ENCODE measurements around the gene CFL1.

- TF ChIP-seq, protein P1, sequence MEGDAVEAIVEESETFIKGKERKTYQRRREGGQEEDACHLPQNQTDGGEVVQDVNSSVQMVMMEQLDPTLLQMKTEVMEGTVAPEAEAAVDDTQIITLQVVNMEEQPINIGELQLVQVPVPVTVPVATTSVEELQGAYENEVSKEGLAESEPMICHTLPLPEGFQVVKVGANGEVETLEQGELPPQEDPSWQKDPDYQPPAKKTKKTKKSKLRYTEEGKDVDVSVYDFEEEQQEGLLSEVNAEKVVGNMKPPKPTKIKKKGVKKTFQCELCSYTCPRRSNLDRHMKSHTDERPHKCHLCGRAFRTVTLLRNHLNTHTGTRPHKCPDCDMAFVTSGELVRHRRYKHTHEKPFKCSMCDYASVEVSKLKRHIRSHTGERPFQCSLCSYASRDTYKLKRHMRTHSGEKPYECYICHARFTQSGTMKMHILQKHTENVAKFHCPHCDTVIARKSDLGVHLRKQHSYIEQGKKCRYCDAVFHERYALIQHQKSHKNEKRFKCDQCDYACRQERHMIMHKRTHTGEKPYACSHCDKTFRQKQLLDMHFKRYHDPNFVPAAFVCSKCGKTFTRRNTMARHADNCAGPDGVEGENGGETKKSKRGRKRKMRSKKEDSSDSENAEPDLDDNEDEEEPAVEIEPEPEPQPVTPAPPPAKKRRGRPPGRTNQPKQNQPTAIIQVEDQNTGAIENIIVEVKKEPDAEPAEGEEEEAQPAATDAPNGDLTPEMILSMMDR (IDR thresholded peaks at IDR 0.05), result no peak
- TF ChIP-seq NRF1 (IDR thresholded peaks at IDR 0.05; ENCODE audit: low read depth, low read length) (no peak), YY1 (IDR thresholded peaks at IDR 0.05; ENCODE audit: low read depth) (no peak), POLR2AphosphoS5 (IDR thresholded peaks at IDR 0.05; ENCODE audit: low read depth, low read length) (no peak; the same call in none of the 2 replicates), RFX5 (IDR thresholded peaks at IDR 0.05; ENCODE audit: low read length) (no peak), TAF1 (IDR thresholded peaks at IDR 0.05; ENCODE audit: borderline replicate concordance, low read depth, low read length) (no peak), RCOR1 (IDR thresholded peaks at IDR 0.05; ENCODE audit: low read length) (no peak), EZH2phosphoT487 (IDR thresholded peaks at IDR 0.05; ENCODE audit: borderline replicate concordance, low read depth) (no peak), TCF12 (IDR thresholded peaks at IDR 0.05) (no peak)
- TF ChIP-seq, protein P2, sequence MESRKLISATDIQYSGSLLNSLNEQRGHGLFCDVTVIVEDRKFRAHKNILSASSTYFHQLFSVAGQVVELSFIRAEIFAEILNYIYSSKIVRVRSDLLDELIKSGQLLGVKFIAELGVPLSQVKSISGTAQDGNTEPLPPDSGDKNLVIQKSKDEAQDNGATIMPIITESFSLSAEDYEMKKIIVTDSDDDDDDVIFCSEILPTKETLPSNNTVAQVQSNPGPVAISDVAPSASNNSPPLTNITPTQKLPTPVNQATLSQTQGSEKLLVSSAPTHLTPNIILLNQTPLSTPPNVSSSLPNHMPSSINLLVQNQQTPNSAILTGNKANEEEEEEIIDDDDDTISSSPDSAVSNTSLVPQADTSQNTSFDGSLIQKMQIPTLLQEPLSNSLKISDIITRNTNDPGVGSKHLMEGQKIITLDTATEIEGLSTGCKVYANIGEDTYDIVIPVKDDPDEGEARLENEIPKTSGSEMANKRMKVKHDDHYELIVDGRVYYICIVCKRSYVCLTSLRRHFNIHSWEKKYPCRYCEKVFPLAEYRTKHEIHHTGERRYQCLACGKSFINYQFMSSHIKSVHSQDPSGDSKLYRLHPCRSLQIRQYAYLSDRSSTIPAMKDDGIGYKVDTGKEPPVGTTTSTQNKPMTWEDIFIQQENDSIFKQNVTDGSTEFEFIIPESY (IDR thresholded peaks at IDR 0.05; ENCODE audit: borderline replicate concordance, low read depth), result no peak
Observed at GRCh38 chr11:65892661-65893317, 34.8 kb upstream of the CFL1 start.

Data from SK-N-SH (cell line).